ENCODE results near the gene C3orf62.

The C3orf62 gene

GRCh38 chr3:49276475-49277382, at the start of gene C3orf62:
C3orf62 (minus strand) TSS chr3:49277232; CDS start chr3:49276872, 360 bp downstream.
- Histone ChIP-seq H3K27me3 (replicated peaks; ENCODE audit: control insufficient read depth, insufficient read depth, low read length) (no peaks in the 10 kb centered on the region), H3K36me3 (ENCODE audit: control insufficient read depth, insufficient read depth, low read length) (peaks cover 12% of the 10 kb centered on the region), H3K4me3 (replicated peaks; ENCODE audit: low read depth, low read length) (peak within 1 kb of the TSS; percentile 61)
- TF ChIP-seq, protein P1, sequence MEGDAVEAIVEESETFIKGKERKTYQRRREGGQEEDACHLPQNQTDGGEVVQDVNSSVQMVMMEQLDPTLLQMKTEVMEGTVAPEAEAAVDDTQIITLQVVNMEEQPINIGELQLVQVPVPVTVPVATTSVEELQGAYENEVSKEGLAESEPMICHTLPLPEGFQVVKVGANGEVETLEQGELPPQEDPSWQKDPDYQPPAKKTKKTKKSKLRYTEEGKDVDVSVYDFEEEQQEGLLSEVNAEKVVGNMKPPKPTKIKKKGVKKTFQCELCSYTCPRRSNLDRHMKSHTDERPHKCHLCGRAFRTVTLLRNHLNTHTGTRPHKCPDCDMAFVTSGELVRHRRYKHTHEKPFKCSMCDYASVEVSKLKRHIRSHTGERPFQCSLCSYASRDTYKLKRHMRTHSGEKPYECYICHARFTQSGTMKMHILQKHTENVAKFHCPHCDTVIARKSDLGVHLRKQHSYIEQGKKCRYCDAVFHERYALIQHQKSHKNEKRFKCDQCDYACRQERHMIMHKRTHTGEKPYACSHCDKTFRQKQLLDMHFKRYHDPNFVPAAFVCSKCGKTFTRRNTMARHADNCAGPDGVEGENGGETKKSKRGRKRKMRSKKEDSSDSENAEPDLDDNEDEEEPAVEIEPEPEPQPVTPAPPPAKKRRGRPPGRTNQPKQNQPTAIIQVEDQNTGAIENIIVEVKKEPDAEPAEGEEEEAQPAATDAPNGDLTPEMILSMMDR (IDR thresholded peaks at IDR 0.05; ENCODE audit: insufficient read depth, low read length, poor library complexity, severe bottlenecking), result no peak
- DNase-seq (ENCODE audit: extremely low read depth, insufficient read length), result peak; percentile 83

- Histone ChIP-seq H3K27me3 (replicated peaks; ENCODE audit: control insufficient read depth, insufficient read depth, low read length) (no peaks in the 10 kb centered on the region), H3K36me3 (ENCODE audit: control insufficient read depth, insufficient read depth, low read length) (peaks cover 28% of the 10 kb centered on the region), H3K4me3 (replicated peaks; ENCODE audit: low read depth, low read length) (no peak overlapping the region)
- TF ChIP-seq, protein P1 (IDR thresholded peaks at IDR 0.05; ENCODE audit: insufficient read depth, low read length, poor library complexity, severe bottlenecking), result no peak
- DNase-seq (ENCODE audit: extremely low read depth, insufficient read length), result no peak
Measured at GRCh38 chr3:49324768-49325167, 47.7 kb upstream of the C3orf62 start.

DNA sequence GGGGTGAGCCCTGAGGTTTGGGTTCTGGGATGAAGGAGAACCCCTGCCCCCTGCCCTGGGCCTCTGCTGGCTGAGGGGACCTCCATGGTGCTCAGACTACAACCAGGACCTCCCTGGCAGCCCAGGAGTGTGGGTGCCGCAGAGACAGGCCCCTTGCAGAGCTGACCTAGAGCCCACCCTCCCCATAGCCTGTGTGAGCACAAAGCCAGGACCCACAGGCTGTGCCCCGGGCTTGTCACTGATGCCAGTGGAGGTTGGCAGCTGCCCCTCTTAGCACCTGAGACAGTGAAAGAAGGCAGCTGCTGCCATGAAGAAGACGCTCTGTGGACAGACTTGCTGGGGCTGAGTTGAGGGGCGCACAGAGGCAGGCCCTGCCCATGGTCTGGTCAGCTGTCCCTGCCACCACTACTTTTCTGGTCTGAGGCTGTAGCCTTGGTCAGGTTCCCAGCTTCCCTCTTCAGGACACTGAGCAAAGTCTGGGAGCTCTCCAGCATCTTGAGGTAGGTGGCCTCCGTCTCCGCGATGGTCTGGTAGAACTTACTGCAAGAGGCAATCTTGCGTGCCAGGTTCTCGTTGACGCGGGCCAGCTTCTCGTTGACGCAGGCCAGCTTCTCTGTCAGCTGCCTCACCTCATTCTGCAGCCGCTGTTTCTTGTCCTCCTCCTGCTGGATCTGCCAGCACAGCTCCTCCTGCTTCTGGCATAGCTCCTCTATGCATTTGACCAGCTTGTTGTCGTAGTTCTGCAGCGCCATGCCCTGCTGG, 39.8 kb upstream of the C3orf62 start:
- H3K4me3 ChIP-seq (replicated peaks; ENCODE audit: low read depth, low read length), result no peak overlapping the region
- H3K27me3 ChIP-seq (replicated peaks; ENCODE audit: control insufficient read depth, insufficient read depth, low read length), result no peaks in the 10 kb centered on the region
- DNase-seq (ENCODE audit: extremely low read depth, insufficient read length), result no peak
- TF ChIP-seq, protein P1 (IDR thresholded peaks at IDR 0.05; ENCODE audit: insufficient read depth, low read length, poor library complexity, severe bottlenecking), result no peak
- peaks cover 17% of the 10 kb centered on the region for H3K36me3 ChIP-seq (ENCODE audit: control insufficient read depth, insufficient read depth, low read length)

DNA sequence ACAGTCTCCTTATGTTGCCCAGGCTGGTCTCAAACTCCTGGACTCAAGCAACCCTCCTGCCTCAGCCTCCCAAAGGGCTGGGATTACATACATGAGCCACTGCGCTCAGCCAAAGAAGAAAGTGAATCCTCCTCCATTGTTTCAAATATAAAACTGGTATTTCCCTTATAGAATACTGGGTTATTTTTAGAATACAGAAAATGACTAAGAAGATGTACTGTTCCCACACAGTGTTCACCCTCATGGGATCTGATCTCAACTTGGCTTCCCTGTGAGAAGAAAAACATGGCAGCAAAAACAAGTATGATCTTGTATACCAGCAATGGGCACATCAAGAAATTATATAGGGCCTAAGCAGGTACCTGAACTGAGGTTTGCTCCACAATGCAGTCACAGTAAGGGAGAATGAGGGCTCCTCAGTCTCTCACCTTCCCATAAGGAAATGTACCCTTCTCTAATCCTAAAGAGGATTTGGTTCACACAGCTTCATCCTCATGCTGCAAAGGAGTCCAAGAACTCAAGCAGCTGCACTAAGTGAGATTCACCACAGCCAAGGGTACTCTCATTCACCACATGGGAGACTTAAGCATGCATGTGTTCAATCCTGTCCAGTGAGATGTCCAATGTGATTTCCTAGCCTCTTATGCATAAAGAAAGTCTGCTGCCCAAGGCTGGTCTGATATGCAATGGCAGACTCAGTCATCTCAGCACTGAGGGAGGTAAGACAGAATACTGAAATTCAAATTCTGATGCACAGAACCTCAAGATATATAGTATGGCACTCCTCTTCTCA, 37.1 kb upstream of the C3orf62 start:
- TF ChIP-seq, protein P1 (IDR thresholded peaks at IDR 0.05; ENCODE audit: insufficient read depth, low read length, poor library complexity, severe bottlenecking), result no peak
- DNase-seq (ENCODE audit: extremely low read depth, insufficient read length), result peak; percentile 22
- Histone ChIP-seq H3K36me3 (ENCODE audit: control insufficient read depth, insufficient read depth, low read length) (peaks cover 21% of the 10 kb centered on the region), H3K27me3 (replicated peaks; ENCODE audit: control insufficient read depth, insufficient read depth, low read length) (no peaks in the 10 kb centered on the region), H3K4me3 (replicated peaks; ENCODE audit: low read depth, low read length) (no peak overlapping the region)

DNA sequence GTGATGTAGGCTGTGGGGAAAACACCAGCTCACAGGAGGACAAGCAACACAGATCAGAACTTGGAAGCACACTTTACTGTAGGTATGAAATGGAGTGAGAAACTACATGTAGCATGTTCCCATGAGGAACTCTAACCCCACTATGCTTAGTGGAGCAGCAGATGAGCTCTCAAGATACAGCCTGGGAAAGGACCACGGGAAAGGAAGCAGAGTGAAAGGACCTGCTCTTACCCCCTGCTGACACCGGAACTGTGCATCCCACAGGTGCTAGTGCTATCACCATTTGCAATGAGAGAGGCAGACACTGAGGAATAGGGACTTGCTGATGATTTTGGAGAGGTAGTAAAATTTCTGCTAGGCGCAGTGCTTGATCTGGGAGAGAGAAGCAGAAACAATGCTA, 34.3 kb upstream of the C3orf62 start:
- H3K4me3 ChIP-seq (replicated peaks; ENCODE audit: low read depth, low read length), result no peak overlapping the region
- no peak for DNase-seq (ENCODE audit: extremely low read depth, insufficient read length)
- no peaks in the 10 kb centered on the region for H3K27me3 ChIP-seq (replicated peaks; ENCODE audit: control insufficient read depth, insufficient read depth, low read length)
- TF ChIP-seq, protein P1 (IDR thresholded peaks at IDR 0.05; ENCODE audit: insufficient read depth, low read length, poor library complexity, severe bottlenecking), result no peak
- peaks cover 18% of the 10 kb centered on the region for H3K36me3 ChIP-seq (ENCODE audit: control insufficient read depth, insufficient read depth, low read length)

Measured in GM06990 (cell line).